ENCODE measurements around the gene ATF6.

The ATF6 gene

DNA sequence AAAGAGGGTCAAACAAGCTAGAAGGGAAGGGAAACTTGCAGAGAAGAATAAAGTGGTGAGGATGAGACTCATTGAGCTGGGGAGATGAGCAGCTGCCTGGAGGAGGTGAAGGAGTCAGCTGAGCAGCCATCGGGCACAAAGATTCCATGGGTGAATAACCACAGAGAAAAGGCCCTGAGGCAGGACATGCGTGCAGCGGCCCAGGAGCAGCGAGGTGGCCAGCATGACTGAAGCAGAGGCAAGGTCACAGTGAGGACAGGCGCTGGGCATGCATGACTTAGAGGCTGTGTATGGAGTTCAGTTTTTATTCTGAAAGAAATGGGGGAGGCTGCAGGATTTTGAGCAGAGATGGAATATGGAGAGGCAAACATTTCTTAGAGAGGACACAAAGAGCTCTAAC lies 232.7 kb downstream of the ATF6 start:
- TF ChIP-seq EZH2phosphoT487 (IDR thresholded peaks at IDR 0.05; ENCODE audit: borderline replicate concordance, low read length): no peak
- TF ChIP-seq, protein P1, sequence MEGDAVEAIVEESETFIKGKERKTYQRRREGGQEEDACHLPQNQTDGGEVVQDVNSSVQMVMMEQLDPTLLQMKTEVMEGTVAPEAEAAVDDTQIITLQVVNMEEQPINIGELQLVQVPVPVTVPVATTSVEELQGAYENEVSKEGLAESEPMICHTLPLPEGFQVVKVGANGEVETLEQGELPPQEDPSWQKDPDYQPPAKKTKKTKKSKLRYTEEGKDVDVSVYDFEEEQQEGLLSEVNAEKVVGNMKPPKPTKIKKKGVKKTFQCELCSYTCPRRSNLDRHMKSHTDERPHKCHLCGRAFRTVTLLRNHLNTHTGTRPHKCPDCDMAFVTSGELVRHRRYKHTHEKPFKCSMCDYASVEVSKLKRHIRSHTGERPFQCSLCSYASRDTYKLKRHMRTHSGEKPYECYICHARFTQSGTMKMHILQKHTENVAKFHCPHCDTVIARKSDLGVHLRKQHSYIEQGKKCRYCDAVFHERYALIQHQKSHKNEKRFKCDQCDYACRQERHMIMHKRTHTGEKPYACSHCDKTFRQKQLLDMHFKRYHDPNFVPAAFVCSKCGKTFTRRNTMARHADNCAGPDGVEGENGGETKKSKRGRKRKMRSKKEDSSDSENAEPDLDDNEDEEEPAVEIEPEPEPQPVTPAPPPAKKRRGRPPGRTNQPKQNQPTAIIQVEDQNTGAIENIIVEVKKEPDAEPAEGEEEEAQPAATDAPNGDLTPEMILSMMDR (IDR thresholded peaks at IDR 0.05; ENCODE audit: low read depth, low read length, poor library complexity, severe bottlenecking): no peak
- H3K4me2 ChIP-seq (ENCODE audit: low read length): no peak overlapping the region

DNA sequence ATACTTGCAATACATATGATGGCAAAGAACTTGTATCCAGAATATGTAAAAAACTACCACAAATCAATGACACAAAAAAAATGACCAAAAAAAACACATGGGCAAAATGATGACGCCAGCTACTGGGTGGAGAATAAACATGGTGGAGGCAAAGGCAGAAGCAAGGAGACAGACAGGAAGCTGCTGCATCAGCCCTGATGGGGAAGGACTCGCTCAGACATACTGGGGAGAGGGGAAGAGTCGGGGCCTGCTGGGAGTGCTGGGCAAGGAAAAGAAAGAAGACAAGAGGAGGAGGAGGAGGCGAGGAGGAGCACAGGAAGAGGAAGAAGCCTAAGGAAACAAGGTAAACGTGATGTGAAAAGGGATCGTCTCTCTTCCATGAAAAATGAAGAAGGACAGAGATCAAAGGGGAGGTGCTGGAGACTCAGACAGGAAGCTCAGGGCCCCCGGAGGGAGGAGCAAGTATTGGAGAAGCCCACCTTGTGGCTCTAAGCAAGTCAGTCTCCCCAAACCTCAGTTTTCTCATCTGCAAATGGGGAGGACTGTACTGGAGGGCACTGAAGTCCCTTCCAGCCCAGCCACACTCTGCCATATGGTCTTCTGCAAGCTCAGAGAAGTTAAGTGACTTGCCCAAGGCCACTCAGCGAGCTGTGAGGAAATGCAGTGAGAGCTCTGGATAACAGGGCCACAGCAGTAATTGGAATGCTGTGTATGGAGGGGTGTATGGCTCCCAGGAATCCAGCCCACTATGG lies 233.4 kb downstream of the ATF6 start:
- H3K9me2 ChIP-seq (replicated peaks; ENCODE audit: control insufficient read depth, low read length): no peaks in the 10 kb centered on the region
- no peak overlapping the region for H3K27ac ChIP-seq (ENCODE audit: low read depth, low read length)
- H3K4me3 ChIP-seq (ENCODE audit: low read length): no peak overlapping the region
- H3K27me3 ChIP-seq (ENCODE audit: control insufficient read depth, low read length): peaks cover 2% of the 10 kb centered on the region; the same call in 1 of the 2 replicates
- H3F3A ChIP-seq (ENCODE audit: control insufficient read depth, insufficient read depth): no peaks in the 10 kb centered on the region
- H3K4me2 ChIP-seq (ENCODE audit: low read length): no peak overlapping the region
- H3K36me3 ChIP-seq (ENCODE audit: control insufficient read depth, low read length): no peaks in the 10 kb centered on the region
- H4K20me1 ChIP-seq (ENCODE audit: control insufficient read depth, insufficient read depth, low read depth, low read length): no peaks in the 10 kb centered on the region
- TF ChIP-seq, protein P1 (IDR thresholded peaks at IDR 0.05; ENCODE audit: low read depth, low read length, poor library complexity, severe bottlenecking): no peak
- TF ChIP-seq EZH2phosphoT487 (IDR thresholded peaks at IDR 0.05; ENCODE audit: borderline replicate concordance, low read length): no peak
- H3K4me1 ChIP-seq (ENCODE audit: control insufficient read depth, low read length): no peaks in the 10 kb centered on the region
- no peaks in the 10 kb centered on the region for H3K79me2 ChIP-seq (ENCODE audit: control insufficient read depth, low read length)
- no peaks in the 10 kb centered on the region for H3K9me3 ChIP-seq (ENCODE audit: control insufficient read depth, insufficient read depth, low read length)

More for the DNA sequence above, 232.7 kb downstream of the ATF6 start:
- Histone ChIP-seq H3K4me3 (ENCODE audit: low read length) (no peak overlapping the region), H3K27ac (ENCODE audit: low read depth, low read length) (no peak overlapping the region), H3K27me3 (ENCODE audit: control insufficient read depth, low read length) (peaks cover 2% of the 10 kb centered on the region; the same call in 1 of the 2 replicates), H3F3A (ENCODE audit: control insufficient read depth, insufficient read depth) (no peaks in the 10 kb centered on the region), H4K20me1 (ENCODE audit: control insufficient read depth, insufficient read depth, low read depth, low read length) (no peaks in the 10 kb centered on the region), H3K36me3 (ENCODE audit: control insufficient read depth, low read length) (no peaks in the 10 kb centered on the region), H3K4me1 (ENCODE audit: control insufficient read depth, low read length) (no peaks in the 10 kb centered on the region), H3K9me3 (ENCODE audit: control insufficient read depth, insufficient read depth, low read length) (no peaks in the 10 kb centered on the region), H3K9me2 (replicated peaks; ENCODE audit: control insufficient read depth, low read length) (no peaks in the 10 kb centered on the region), H3K79me2 (ENCODE audit: control insufficient read depth, low read length) (no peaks in the 10 kb centered on the region)

DNA sequence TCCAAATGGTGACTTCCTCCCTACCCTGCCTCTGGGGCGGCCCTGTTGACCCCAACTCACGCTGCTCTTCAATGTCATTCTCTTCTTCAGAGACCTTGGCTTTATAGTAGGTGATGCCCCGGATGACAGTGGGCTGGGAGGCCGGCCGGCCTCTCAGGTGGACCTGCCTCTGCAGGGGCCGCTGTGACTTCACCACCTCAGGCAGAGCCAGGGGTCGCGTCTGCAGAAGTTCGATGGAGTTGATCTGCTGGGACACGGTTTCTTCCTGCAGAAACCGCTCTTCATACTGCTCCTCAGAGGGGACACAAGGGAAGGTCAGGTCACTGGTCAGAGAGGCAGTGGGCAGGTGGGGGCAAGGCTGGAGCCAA lies 233.9 kb downstream of the ATF6 start:
- no peak overlapping the region for H3K4me2 ChIP-seq (ENCODE audit: low read length)

More for the DNA sequence above, 233.9 kb downstream of the ATF6 start:
- TF ChIP-seq EZH2phosphoT487 (IDR thresholded peaks at IDR 0.05; ENCODE audit: borderline replicate concordance, low read length): no peak
- TF ChIP-seq, protein P1 (IDR thresholded peaks at IDR 0.05; ENCODE audit: low read depth, low read length, poor library complexity, severe bottlenecking): no peak
- Histone ChIP-seq H3K9me3 (ENCODE audit: control insufficient read depth, insufficient read depth, low read length) (no peaks in the 10 kb centered on the region), H3K4me1 (ENCODE audit: control insufficient read depth, low read length) (no peaks in the 10 kb centered on the region), H3K9me2 (replicated peaks; ENCODE audit: control insufficient read depth, low read length) (no peaks in the 10 kb centered on the region), H3F3A (ENCODE audit: control insufficient read depth, insufficient read depth) (no peaks in the 10 kb centered on the region), H3K36me3 (ENCODE audit: control insufficient read depth, low read length) (no peaks in the 10 kb centered on the region), H3K79me2 (ENCODE audit: control insufficient read depth, low read length) (no peaks in the 10 kb centered on the region), H3K27me3 (ENCODE audit: control insufficient read depth, low read length) (peaks cover 2% of the 10 kb centered on the region; the same call in 1 of the 2 replicates), H3K27ac (ENCODE audit: low read depth, low read length) (no peak overlapping the region), H4K20me1 (ENCODE audit: control insufficient read depth, insufficient read depth, low read depth, low read length) (no peaks in the 10 kb centered on the region), H3K4me3 (ENCODE audit: low read length) (no peak overlapping the region)

All from DOHH2 (cell line).